ENCODE results near the gene MAB21L1. TPM values are rescaled to one million over a fixed set of nuclear protein-coding genes. Genes with fewer than 3 reads are reported as not detected.

MAB21L1 gene
- total and polyA plus RNA-seq, 2 of the 8 experiments (the other 6 are each of a cell fraction or from before 2014, with no cell fraction given): not detected

DNA sequence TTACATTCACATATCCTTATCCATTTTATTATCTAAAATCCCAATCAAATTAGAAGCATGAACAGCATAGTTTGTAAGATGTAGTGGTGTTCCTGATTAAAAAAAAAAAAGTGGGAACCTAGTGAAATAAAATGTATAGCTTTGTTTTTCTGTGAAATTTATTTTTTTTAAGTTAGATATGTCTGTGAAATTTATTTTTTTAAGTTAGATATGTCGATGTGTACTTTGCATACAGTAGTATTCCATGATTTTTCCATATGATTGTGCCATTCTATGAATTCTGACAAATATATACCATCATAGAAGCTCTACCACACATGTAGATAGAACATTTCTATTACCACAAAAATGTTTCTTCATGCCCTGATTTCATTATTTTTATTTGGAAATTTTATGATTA is 6.0 kb upstream of the MAB21L1 start:
- FAIRE-seq: no peak
- Histone ChIP-seq H2BK15ac (ENCODE audit: low read length) (no peak overlapping the region), H2BK120ac (replicated peaks; ENCODE audit: low read depth, low read length) (no peak overlapping the region), H3K23ac (ENCODE audit: insufficient read length) (no peak overlapping the region), H3K23me2 (ENCODE audit: low read depth, low read length) (peaks cover 8% of the 10 kb centered on the region; the same call in 1 of the 2 replicates), H3K79me2 (ENCODE audit: control insufficient read depth in 1 of 2, insufficient read depth in 2 of 2, low read length in 2 of 2) (no peaks in the 10 kb centered on the region), H3K9ac (replicated peaks in 1 of 4; ENCODE audit: extremely low read depth in 1 of 4, low read depth in 3 of 4, low read length in 3 of 4) (no peak overlapping the region), H3K4me1 (replicated peaks in 1 of 4; ENCODE audit: control insufficient read depth in 3 of 4, insufficient read depth in 4 of 4, low read length in 3 of 4) (peaks cover 2 to 7% (median 6%) of the 10 kb centered on the region in 4 experiments), H4K5ac (ENCODE audit: insufficient read length, low read depth, low read length) (no peak overlapping the region), H2BK5ac (ENCODE audit: low read depth, low read length) (no peak overlapping the region), H3K79me1 (ENCODE audit: low read depth, low read length) (no peaks in the 10 kb centered on the region), H3K4ac (replicated peaks; ENCODE audit: insufficient read length, low read depth, low read length) (no peak overlapping the region), H3K4me2 (ENCODE audit: insufficient read depth in 1 of 2, low read depth in 2 of 2, low read length in 2 of 2) (no peak overlapping the region), H3K4me3 (ENCODE audit: extremely low read depth in 1 of 4, insufficient read depth in 2 of 4, low read depth in 3 of 4, low read length in 4 of 4) (no peak overlapping the region), H3K56ac (replicated peaks; ENCODE audit: insufficient read length, low read depth, low read length) (no peak overlapping the region), H3K27me3 (replicated peaks in 1 of 4; ENCODE audit: control insufficient read depth in 3 of 4, extremely low read depth in 1 of 4, insufficient read depth in 3 of 4, low read length in 3 of 4) (peaks cover 2 to 17% (median 10%) of the 10 kb centered on the region in 4 experiments; a peak in 6 of 7 replicates), H4K91ac (replicated peaks; ENCODE audit: insufficient read length, low read length) (no peak overlapping the region), H3K9me3 (ENCODE audit: insufficient read depth in 2 of 2, low read depth in 1 of 2, low read length in 1 of 2) (no peaks in the 10 kb centered on the region), H2AK5ac (ENCODE audit: low read depth, low read length) (no peak overlapping the region), H3K18ac (ENCODE audit: extremely low read depth, low read length) (no peak overlapping the region), H3K27ac (ENCODE audit: low read depth, low read length) (no peak overlapping the region), H2AFZ (ENCODE audit: low read length) (no peak overlapping the region), H4K8ac (ENCODE audit: extremely low read depth, insufficient read depth, low read length) (no peak overlapping the region), H2BK20ac (ENCODE audit: low read length) (no peak overlapping the region), H2BK12ac (ENCODE audit: low read depth, low read length) (no peak overlapping the region), H3K36me3 (ENCODE audit: control insufficient read depth in 2 of 4, insufficient read depth in 4 of 4, low read length in 3 of 4) (no peaks in the 10 kb centered on the region), H4K20me1 (replicated peaks in 1 of 2; ENCODE audit: control insufficient read depth in 1 of 2, insufficient read depth in 2 of 2, low read length in 2 of 2) (peaks cover 3 to 12% of the 10 kb centered on the region in 2 experiments), H3K14ac (ENCODE audit: insufficient read length) (no peak overlapping the region)
- ChIA-PET CTCF (ENCODE audit: partially characterized antibody) (interaction anchor here (0.6 kb wide), 1 partner anchor 89 kb away, joined by 3 read pairs; no protein-coding TSS in a partner anchor), POLR2A (ENCODE audit: partially characterized antibody) (no interaction called here)
- TF ChIP-seq GTF2F1 (IDR thresholded peaks at IDR 0.05; ENCODE audit: borderline replicate concordance, low read depth, low read length) (no peak), SIX5 (IDR thresholded peaks at IDR 0.05; ENCODE audit: low read depth, low read length) (no peak), NRF1 (IDR thresholded peaks at IDR 0.05; ENCODE audit: low read depth, low read length) (no peak), GABPA (IDR thresholded peaks at IDR 0.05; ENCODE audit: borderline replicate concordance, insufficient read depth, low read length) (no peak), CEBPB (IDR thresholded peaks at IDR 0.05; ENCODE audit: low read depth, low read length) (no peak), RAD21 (IDR thresholded peaks at IDR 0.05 in 1 of 2, conservative IDR thresholded peaks at IDR 0.05 in 1 of 2; ENCODE audit: low read depth in 2 of 2, low read length in 2 of 2) (no peak), SAP30 (IDR thresholded peaks at IDR 0.05; ENCODE audit: insufficient read depth, insufficient replicate concordance, low read length) (no peak), POLR2A (IDR thresholded peaks at IDR 0.05; ENCODE audit: control extremely low read depth in 1 of 2, low read depth in 2 of 2, low read length in 2 of 2) (no peak), CBX8 (IDR thresholded peaks at IDR 0.05; ENCODE audit: borderline replicate concordance, low read depth, low read length) (no peak), TCF12 (IDR thresholded peaks at IDR 0.05; ENCODE audit: low read depth, low read length) (no peak), NANOG (IDR thresholded peaks at IDR 0.05; ENCODE audit: insufficient read depth, low read depth, low read length, poor library complexity, severe bottlenecking) (no peak)
- DNase-seq (ENCODE audit: low read depth in 1 of 2, low spot score in 2 of 2): no peak
- WGBS, 2 experiments (ENCODE audit: extremely low coverage in 1 of 2, insufficient coverage in 1 of 2, insufficient read length in 1 of 2, insufficient replicate concordance in 2 of 2, low coverage in 1 of 2, low lambda C conversion rate in 2 of 2, missing lambda C conversion rate in 1 of 2): 88% methylated on average over 1 of the region's 1 CpG; no CpG with 5 or more reads in 1 of the 2 experiments

All from H1 (cell line).